ENCODE data around the gene CLDN6.
A peak's percentile ranks its signal among the peaks of the same experiment; 100 is the strongest.

The CLDN6 gene

DNA sequence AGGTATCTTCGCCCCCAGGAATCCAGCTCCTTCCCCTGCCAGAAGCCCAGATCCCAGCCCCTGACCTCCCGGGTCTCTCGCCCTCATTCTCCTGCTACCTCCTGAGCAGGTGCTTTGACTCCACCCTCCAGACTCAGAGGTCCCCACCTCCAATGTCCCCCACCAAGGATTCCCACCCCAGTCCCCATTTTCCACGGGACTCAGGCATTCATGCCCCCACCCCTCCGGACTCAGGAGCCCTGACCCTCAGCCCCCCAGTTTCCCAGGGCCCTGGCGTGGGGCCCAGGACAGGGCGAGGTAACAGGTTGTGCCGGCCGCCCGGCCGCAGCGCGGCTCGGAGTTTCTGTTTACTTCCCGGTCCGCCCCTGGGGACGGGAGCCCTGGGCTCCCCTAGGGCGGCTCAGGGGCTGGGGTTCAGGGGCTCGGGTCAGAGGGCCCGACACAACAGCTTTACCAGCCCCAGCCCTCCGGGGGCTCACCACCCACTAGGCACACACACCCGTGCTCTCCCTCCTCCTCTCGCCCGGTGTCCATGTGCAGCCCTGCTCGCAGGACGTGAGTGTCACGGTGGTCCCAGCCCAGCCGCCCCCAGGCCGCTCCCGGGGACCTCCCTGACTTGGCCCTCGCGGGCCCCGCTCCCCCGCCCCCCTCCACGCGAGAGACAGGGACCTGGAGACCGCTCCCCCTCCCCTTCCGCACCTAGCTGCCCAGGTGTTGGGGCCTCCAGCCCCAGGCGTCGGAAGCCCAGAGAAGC is 18.2 kb upstream of the CLDN6 start:
- 8 to 13% methylated on average over 20 to 25 of the region's 40 CpGs for WGBS, 2 experiments (ENCODE audit: insufficient coverage in 2 of 2)
- Histone ChIP-seq H3K36me3 (ENCODE audit: control insufficient read depth, insufficient read depth, low read length) (no peaks in the 10 kb centered on the region), H3K27ac (ENCODE audit: low read depth, low read length, severe bottlenecking) (no peak overlapping the region), H3K4me3 (ENCODE audit: extremely low read depth, insufficient read depth, low read length, poor library complexity, severe bottlenecking) (no peak overlapping the region), H3K9me3 (ENCODE audit: control insufficient read depth, low read length) (no peaks in the 10 kb centered on the region), H3K4me1 (ENCODE audit: control insufficient read depth, insufficient read depth, low read length, poor library complexity, severe bottlenecking) (no peaks in the 10 kb centered on the region)

DNA sequence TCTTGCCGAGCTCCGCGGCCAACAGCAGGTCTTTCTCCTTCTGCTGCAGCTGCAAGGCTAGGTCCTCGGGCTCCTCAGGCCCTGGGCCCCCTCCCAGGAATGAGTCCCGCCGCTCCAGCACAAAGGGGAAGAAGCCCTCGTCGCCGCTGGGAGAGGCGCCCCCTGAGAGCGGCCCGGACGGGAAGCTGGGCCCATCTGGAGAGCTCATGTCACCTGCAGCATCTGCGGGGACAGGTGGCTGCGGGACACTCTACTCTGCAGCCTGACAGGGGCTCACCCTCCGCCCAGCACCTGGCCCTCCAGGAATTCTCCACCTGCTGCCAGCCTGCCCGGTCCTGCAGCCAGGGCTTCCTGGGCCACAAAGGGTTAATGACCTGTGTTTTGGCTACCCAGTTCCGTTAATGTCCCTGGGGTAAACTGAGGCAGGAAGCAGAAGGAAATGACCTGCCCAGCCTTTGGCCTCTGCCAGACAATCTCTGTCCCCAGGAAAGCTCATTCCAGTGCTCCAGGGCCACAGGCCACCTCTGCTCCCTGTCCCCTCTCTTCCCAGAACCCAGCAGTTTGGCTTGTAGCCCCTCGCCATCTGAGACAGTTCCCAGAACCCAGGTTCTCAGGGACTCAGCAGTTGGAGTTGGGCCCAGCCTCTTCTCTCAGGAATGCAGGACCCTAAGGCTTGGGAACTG is 17.4 kb upstream of the CLDN6 start:
- Histone ChIP-seq H3K36me3 (ENCODE audit: control insufficient read depth, insufficient read depth, low read length) (no peaks in the 10 kb centered on the region), H3K4me3 (ENCODE audit: extremely low read depth, insufficient read depth, low read length, poor library complexity, severe bottlenecking) (no peak overlapping the region), H3K27ac (ENCODE audit: low read depth, low read length, severe bottlenecking) (no peak overlapping the region), H3K9me3 (ENCODE audit: control insufficient read depth, low read length) (no peaks in the 10 kb centered on the region), H3K4me1 (ENCODE audit: control insufficient read depth, insufficient read depth, low read length, poor library complexity, severe bottlenecking) (no peaks in the 10 kb centered on the region)
- 62 to 74% methylated on average over 8 to 19 of the region's 19 CpGs for WGBS, 2 experiments (ENCODE audit: insufficient coverage in 2 of 2)

DNA sequence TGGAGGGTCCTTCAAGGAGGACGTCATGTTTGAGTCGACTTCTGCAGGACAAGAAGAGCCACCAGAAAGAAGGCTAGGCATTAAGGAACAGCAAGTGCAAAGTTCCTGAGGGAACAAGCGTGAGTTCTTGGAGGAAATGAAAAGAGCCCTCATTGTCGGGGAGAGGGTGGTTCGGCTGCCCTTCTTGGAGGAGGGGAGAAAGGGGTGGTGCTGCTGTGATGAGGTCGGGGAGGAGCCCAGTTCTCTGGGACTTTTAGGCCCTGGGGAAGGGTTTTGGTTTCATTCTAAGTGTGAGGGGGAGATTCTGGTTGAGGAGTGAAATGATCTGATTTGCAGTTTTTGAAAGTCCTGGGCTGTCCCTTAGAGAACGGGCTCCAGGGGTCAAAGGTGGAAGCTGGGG is 14.6 kb upstream of the CLDN6 start:
- Histone ChIP-seq H3K4me3 (ENCODE audit: extremely low read depth, insufficient read depth, low read length, poor library complexity, severe bottlenecking) (no peak overlapping the region), H3K36me3 (ENCODE audit: control insufficient read depth, insufficient read depth, low read length) (no peaks in the 10 kb centered on the region), H3K4me1 (ENCODE audit: control insufficient read depth, insufficient read depth, low read length, poor library complexity, severe bottlenecking) (peaks cover 7% of the 10 kb centered on the region), H3K9me3 (ENCODE audit: control insufficient read depth, low read length) (no peaks in the 10 kb centered on the region), H3K27ac (ENCODE audit: low read depth, low read length, severe bottlenecking) (no peak overlapping the region)
- WGBS, 2 experiments (ENCODE audit: insufficient coverage in 2 of 2), result 68% methylated on average over 6 to 7 of the region's 7 CpGs

DNA sequence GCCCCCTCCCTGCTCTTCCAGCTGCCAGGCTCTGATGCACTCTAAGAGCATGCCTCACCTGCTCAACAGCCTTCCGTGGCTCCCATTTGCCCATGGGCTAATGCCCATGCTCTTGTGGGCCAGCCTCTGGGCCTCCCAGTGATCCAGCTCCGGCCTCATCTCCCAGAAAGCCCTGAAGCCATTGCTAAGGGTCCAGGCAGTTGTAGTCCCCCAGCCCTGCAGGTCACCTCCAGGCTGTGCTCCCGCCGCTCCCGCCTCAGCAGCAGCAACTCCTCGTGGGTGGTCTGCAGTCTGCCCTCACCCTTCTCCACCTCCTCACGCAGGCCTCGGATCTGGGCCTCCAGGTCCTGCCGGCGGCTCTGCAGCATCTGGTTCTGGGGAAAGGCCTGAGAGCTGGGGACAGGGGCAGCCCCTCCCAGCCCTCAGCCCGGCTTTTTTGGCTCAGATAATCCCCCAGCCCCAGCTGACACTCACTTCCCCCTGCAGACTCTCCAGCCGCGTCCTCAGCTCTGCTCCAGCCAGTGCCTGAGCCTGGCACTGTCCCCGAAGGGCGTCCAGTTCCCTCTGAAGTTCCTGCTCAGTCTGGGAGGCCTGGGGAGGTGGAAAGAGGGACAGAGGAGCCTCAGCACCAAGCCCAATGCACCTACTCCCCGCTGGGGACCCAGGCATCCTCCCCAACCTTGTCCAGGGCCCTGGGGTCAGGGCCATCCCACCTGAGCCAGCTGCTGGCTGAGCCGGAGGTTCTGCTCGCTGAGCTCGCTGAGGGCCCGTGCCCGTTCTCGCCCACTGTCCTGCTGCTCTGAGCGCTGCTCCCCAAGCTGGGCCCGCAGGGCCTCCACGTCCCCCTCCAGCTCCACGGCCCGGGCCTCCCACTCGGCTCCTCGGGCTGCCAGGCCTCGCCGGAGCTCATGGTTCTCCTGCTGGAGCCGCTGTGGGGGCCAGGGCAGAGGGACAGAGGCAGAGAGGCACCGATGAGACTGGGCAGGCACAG is 12.5 kb upstream of the CLDN6 start:
- Histone ChIP-seq H3K9me3 (ENCODE audit: control insufficient read depth, low read length) (no peaks in the 10 kb centered on the region), H3K27ac (ENCODE audit: low read depth, low read length, severe bottlenecking) (no peak overlapping the region), H3K36me3 (ENCODE audit: control insufficient read depth, insufficient read depth, low read length) (peaks cover 18% of the 10 kb centered on the region), H3K4me3 (ENCODE audit: extremely low read depth, insufficient read depth, low read length, poor library complexity, severe bottlenecking) (no peak overlapping the region), H3K4me1 (ENCODE audit: control insufficient read depth, insufficient read depth, low read length, poor library complexity, severe bottlenecking) (peaks cover 8% of the 10 kb centered on the region)
- 89 to 93% methylated on average over 23 to 31 of the region's 33 CpGs for WGBS, 2 experiments (ENCODE audit: insufficient coverage in 2 of 2)

DNA sequence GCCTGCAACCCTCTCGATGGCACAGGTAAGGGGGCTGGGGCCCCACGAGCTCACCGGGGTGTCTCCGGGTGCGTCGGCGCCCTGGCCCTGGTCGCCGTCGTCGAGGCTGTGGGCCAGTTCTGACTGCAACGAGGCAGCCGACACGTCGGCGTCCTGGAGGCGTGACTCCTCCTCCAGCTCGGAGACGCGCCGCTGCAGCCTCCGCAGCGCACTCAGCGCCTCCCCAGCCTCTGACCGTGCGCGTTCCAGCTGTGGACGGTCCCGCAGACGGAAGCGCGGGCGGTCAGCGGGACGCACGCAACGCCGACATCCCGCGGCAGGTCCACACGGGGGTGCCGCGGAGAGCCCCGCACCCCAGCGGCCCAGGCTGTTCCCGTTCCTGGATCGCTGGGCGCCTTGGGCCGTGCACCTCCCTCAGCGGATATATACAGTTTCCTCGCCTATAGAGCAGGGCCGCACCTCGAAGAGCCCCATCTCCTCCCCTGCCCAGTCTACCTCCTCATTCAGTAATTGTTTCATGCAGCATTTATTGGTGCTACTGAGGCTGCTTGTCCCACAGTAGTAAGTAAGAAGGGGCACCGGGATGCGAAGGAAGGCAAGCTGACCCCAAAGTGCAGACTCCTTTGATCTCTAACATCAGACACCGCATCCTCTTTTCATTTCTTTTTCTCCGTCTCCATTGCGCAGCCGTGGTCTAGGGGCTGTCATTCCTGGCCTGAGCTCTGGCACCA is 11.7 kb upstream of the CLDN6 start:
- Histone ChIP-seq H3K9me3 (ENCODE audit: control insufficient read depth, low read length) (no peaks in the 10 kb centered on the region), H3K27ac (ENCODE audit: low read depth, low read length, severe bottlenecking) (no peak overlapping the region), H3K4me3 (ENCODE audit: extremely low read depth, insufficient read depth, low read length, poor library complexity, severe bottlenecking) (no peak overlapping the region), H3K36me3 (ENCODE audit: control insufficient read depth, insufficient read depth, low read length) (peaks cover 20% of the 10 kb centered on the region), H3K4me1 (ENCODE audit: control insufficient read depth, insufficient read depth, low read length, poor library complexity, severe bottlenecking) (peaks cover 8% of the 10 kb centered on the region)
- 88 to 89% methylated on average over 57 to 59 of the region's 59 CpGs for WGBS, 2 experiments (ENCODE audit: insufficient coverage in 2 of 2)

DNA sequence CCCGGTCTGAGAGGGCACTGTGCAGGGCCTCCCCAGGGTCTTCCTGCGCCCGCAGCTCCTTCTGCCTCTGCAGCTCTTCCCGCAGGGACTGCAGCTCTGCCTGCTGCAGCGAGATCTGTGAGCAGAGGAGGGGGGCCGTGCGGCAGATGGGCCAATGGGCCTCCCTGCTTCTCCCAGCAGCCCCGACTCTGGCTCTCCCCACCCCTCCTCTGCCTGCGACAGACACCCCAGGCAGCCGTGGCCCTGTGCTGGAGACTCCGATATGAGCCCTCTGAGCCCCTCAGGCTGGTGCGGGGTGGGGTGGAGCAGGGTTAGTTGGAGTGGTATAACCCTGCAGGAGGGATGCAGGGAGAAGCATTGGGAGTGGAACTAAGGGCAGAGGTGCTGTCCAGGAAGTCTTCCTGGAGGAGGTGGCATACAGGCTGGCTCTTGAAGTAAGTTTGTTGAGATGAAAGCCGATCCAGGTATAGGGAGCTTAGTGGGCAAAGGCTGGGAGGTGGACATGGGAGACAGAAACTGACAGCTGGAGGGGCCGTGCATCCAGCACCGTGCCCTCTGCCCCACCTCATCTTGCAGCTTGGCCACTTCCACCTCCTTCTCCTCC is 10.8 kb upstream of the CLDN6 start:
- Histone ChIP-seq H3K27ac (ENCODE audit: low read depth, low read length, severe bottlenecking) (no peak overlapping the region), H3K9me3 (ENCODE audit: control insufficient read depth, low read length) (no peaks in the 10 kb centered on the region), H3K36me3 (ENCODE audit: control insufficient read depth, insufficient read depth, low read length) (peaks cover 20% of the 10 kb centered on the region), H3K4me3 (ENCODE audit: extremely low read depth, insufficient read depth, low read length, poor library complexity, severe bottlenecking) (no peak overlapping the region), H3K4me1 (ENCODE audit: control insufficient read depth, insufficient read depth, low read length, poor library complexity, severe bottlenecking) (peaks cover 8% of the 10 kb centered on the region)
- 70 to 75% methylated on average over 6 to 13 of the region's 15 CpGs for WGBS, 2 experiments (ENCODE audit: insufficient coverage in 2 of 2)

DNA sequence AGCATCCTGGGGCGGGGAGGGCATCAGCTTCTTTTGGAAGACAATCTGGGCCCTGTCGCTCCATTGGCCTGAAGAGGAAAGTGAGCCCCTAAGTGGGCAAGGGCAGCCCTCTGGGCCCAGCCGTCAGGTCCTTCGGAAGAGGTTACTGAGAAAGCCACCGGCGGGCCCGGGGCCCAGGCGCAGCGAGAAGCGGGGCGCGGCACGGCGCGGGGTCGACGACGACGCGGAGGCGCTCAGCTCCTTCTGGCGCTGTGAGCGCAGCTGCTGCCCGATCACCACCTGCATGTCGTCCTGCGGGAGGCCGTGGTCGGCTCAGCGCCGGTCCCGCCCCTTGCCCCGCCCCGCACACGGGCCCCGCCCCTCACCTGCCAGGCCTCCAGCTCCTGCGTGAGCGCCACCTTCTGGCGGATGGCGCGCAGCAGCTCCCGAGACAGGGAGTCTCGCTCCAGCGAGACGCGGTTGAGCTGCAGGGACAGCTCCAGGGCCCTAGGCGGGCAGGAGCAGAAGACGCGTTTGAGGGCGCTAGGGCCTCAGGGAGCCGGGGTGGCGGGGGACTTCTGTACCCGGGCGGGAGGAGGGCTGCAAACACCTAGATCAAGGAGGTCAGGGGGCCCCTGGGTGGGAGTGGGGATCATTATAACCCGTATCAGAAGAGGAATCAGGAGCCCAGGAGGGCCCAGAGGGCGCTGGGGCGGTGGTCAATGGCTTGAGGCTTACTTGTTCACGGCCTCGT is 10.2 kb upstream of the CLDN6 start:
- Histone ChIP-seq H3K9me3 (ENCODE audit: control insufficient read depth, low read length) (no peaks in the 10 kb centered on the region), H3K27ac (ENCODE audit: low read depth, low read length, severe bottlenecking) (peak overlapping the region; percentile 23), H3K36me3 (ENCODE audit: control insufficient read depth, insufficient read depth, low read length) (peaks cover 24% of the 10 kb centered on the region), H3K4me1 (ENCODE audit: control insufficient read depth, insufficient read depth, low read length, poor library complexity, severe bottlenecking) (peaks cover 12% of the 10 kb centered on the region), H3K4me3 (ENCODE audit: extremely low read depth, insufficient read depth, low read length, poor library complexity, severe bottlenecking) (no peak overlapping the region)
- WGBS, 2 experiments (ENCODE audit: insufficient coverage in 2 of 2), result 9 to 12% methylated on average over 48 to 53 of the region's 58 CpGs

DNA sequence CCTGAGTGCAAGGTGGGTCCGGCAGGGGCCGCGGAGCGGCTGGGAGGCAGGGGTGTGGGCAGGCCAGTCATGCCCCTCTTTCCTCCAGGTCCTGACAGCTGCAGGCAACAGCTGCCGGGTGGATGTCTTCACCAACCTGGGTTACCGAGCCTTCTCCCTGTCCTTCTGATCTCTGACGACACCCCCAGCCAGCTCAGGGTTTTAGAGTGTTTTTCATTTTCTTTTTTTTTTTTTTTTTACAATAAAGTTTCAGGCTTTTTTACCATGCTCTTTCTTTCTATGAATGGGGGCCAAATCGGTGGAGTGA is 9.5 kb upstream of the CLDN6 start:
- H3K9me3 ChIP-seq (ENCODE audit: control insufficient read depth, low read length), result no peaks in the 10 kb centered on the region
- 98% methylated on average over 5 of the region's 8 CpGs; no CpG with 5 or more reads in 1 of the 2 experiments for WGBS, 2 experiments (ENCODE audit: insufficient coverage in 2 of 2)
- H3K27ac ChIP-seq (ENCODE audit: low read depth, low read length, severe bottlenecking), result no peak overlapping the region
- H3K4me1 ChIP-seq (ENCODE audit: control insufficient read depth, insufficient read depth, low read length, poor library complexity, severe bottlenecking), result peaks cover 18% of the 10 kb centered on the region
- H3K4me3 ChIP-seq (ENCODE audit: extremely low read depth, insufficient read depth, low read length, poor library complexity, severe bottlenecking), result no peak overlapping the region
- peaks cover 28% of the 10 kb centered on the region for H3K36me3 ChIP-seq (ENCODE audit: control insufficient read depth, insufficient read depth, low read length)

DNA sequence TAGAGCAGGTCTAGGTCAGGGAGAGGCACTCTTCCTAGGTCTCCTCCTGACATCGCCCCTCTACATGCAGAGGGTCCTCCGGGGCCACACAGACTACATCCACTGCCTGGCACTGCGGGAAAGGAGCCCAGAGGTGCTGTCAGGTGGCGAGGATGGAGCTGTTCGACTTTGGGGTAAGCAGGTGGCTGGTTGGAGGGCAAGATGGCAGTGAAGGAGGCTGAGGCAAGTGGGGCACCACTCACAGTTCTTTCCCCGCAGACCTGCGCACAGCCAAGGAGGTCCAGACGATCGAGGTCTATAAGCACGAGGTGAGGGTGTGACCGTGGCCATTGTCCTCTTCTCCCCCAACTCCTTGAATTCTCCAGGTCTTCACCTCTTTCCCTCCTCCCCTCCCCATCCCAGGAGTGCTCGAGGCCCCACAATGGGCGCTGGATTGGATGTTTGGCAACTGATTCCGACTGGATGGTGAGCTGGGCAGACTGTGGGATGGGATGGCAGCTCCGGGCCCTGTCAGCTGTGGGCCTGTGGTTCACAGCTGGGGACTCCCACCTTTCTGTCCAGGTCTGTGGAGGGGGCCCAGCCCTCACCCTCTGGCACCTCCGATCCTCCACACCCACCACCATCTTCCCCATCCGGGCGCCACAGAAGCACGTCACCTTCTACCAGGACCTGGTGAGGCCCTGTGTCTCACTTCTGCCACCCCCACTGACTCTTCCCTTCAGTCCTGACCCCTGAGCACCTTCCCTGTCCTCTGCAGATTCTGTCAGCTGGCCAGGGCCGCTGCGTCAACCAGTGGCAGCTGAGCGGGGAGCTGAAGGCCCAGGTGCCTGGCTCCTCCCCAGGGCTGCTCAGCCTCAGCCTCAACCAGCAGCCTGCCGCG is 8.9 kb upstream of the CLDN6 start:
- no peak overlapping the region for H3K27ac ChIP-seq (ENCODE audit: low read depth, low read length, severe bottlenecking)
- peaks cover 31% of the 10 kb centered on the region for H3K36me3 ChIP-seq (ENCODE audit: control insufficient read depth, insufficient read depth, low read length)
- no peaks in the 10 kb centered on the region for H3K9me3 ChIP-seq (ENCODE audit: control insufficient read depth, low read length)
- WGBS, 2 experiments (ENCODE audit: insufficient coverage in 2 of 2), result 95 to 98% methylated on average over 15 to 22 of the region's 24 CpGs
- no peak overlapping the region for H3K4me3 ChIP-seq (ENCODE audit: extremely low read depth, insufficient read depth, low read length, poor library complexity, severe bottlenecking)
- peaks cover 18% of the 10 kb centered on the region for H3K4me1 ChIP-seq (ENCODE audit: control insufficient read depth, insufficient read depth, low read length, poor library complexity, severe bottlenecking)

All from mesodermal cell (in vitro differentiated cells).